GM21825 (cell line): Measurements from ENCODE around the gene PRELID3B.

ENCODE experiments used
- ATAC-seq: cut with Tn5 transposase; IDR thresholded peaks from one replicate; pipeline ENCODE4 v1.9.1; 2021; ENCODE audit warnings: mild to moderate bottlenecking, moderate library complexity; ENCODE audit not compliant: unreplicated experiment

PRELID3B gene

GRCh38 chr20:58996226-58996611 is 46.4 kb downstream of the PRELID3B start:
- no peak for ATAC-seq

GRCh38 chr20:58995461-58996225 is 46.9 kb downstream of the PRELID3B start:
- no peak for ATAC-seq

- ATAC-seq: no peak
These were observed 48.0 kb downstream of the PRELID3B start for GRCh38 chr20:58994390-58995159.

GRCh38 chr20:58993332-58994248 is 49.0 kb downstream of the PRELID3B start:
- ATAC-seq: no peak

GRCh38 chr20:58992911-58993310 is 49.7 kb downstream of the PRELID3B start:
- ATAC-seq: no peak

GRCh38 chr20:58991715-58992114 is 50.9 kb downstream of the PRELID3B start:
- no peak for ATAC-seq

GRCh38 chr20:58990651-58991445 is 51.7 kb downstream of the PRELID3B start:
- ATAC-seq: no peak

- no peak for ATAC-seq
These were observed 53.4 kb downstream of the PRELID3B start for GRCh38 chr20:58989196-58989595.

GRCh38 chr20:58988565-58988882 is 54.1 kb downstream of the PRELID3B start:
- no peak for ATAC-seq

GRCh38 chr20:58987790-58988564 is 54.6 kb downstream of the PRELID3B start:
- ATAC-seq: no peak

- ATAC-seq: no peak
These were observed 55.5 kb downstream of the PRELID3B start for GRCh38 chr20:58986968-58987517.

GRCh38 chr20:58986286-58986967 is 56.2 kb downstream of the PRELID3B start:
- no peak for ATAC-seq

- ATAC-seq: no peak
These were observed 56.9 kb downstream of the PRELID3B start for GRCh38 chr20:58985656-58986055.

- no peak for ATAC-seq
These were observed 57.9 kb downstream of the PRELID3B start for GRCh38 chr20:58984691-58985090.
